IgD-negative memory B cell (primary cell): ENCODE results near the gene DBX1. TPM values are rescaled to one million over a fixed set of nuclear protein-coding genes. Genes with fewer than 3 reads are reported as not detected.

Experiments used
- H3K27ac Mint-ChIP-seq, 3 donors: one replicate each; pipeline ENCODE4 v1.8.0; 2020 to 2022; ENCODE audit warnings: mild to moderate bottlenecking in 3 of 3, mixed read lengths in 3 of 3, moderate library complexity in 1 of 3
- H3K27me3 Mint-ChIP-seq: one replicate; pipeline ENCODE4 v1.8.0; 2021; ENCODE audit warnings: mixed read lengths
- H3K36me3 Mint-ChIP-seq: one replicate; pipeline ENCODE4 v1.8.0; 2020; ENCODE audit warnings: mild to moderate bottlenecking, mixed read lengths
- H3K4me1 Mint-ChIP-seq, 3 donors: one replicate each; pipeline ENCODE4 v1.8.0; 2020 to 2022; ENCODE audit warnings: mixed read lengths in 3 of 3, mild to moderate bottlenecking in 1 of 3
- H3K4me3 Mint-ChIP-seq, 4 donors: one replicate each; pipeline ENCODE4 v1.8.0; 2020 to 2022; ENCODE audit warnings: mild to moderate bottlenecking in 4 of 4, mixed read lengths in 4 of 4, moderate library complexity in 3 of 4
- H3K9me3 Mint-ChIP-seq, 3 donors: one replicate each; pipeline ENCODE4 v1.8.0; 2020 to 2021; ENCODE audit warnings: mixed read lengths in 3 of 3, mild to moderate bottlenecking in 1 of 3
- polyA plus RNA-seq: library from polyadenylated mRNA; unstranded; fragments of 300-500 nt; fragmentation: Illumina TruSeq; gene quantifications from one replicate; pipeline ENCODE4 v1.2.3, GENCODE V29; 2021

DBX1 gene
- polyA plus RNA-seq, 1 donor from 2014 or later: not detected

DNA sequence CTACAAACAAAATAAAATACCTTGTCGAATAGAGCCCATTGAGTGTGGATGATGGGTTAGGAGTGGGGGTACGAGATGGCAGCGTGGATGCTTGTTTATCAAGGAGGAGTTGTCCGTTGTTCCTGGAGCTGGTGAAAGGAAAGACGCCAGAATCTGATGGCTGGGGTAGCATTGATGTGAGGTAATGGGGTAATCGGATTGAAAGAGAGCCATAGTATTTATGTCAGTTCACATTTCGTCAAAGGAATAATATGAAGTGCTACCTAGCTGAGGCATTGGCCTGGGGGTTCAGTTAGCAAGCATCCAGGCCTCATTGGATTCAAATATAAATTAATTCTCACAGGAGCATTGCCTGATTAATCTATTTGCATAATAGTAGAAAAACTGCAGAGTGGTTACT is 16.9 kb upstream of the DBX1 start:
- Mint-ChIP-seq H3K36me3 (no peaks in the 10 kb centered on the region), H3K4me1 (no peaks in the 10 kb centered on the region), H3K4me3 (no peak overlapping the region), H3K27me3 (peaks cover 12% of the 10 kb centered on the region), H3K27ac (no peak overlapping the region), H3K9me3 (peaks cover 0 to 8% (median 4%) of the 10 kb centered on the region in 3 donors)

DNA sequence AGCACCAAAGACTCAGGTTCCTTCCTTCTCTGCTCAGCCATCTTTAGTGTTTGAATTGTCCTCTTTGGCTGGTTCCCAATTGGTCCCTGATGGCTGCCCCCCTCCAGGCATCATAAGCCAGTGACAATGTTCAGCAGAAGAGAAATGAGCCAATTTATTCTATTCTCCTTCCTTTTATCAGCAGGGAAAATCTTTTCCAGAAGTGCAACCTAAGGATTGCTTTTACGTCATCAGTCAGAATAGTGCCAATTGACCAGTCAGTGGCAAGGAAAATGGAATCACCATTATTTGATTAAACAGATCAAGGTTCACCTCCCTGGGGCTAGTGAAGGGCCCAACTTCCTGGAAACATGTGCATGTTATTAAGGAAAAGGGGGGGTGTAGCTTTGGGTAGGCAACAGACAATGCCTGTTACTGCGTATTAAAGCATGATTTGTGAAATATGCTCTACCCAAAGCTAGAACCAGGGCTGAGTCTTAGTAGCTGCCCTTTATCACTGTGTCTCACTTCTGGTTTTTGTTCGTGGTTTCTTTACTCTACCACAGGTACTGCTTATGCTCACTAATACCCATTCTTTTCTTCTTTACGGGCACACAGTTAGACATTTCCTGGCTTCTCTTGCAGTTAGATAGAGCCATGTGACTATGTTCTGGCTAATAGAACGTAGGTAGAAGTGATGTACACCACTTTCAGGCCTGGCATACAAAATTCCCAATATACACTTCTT is 12.6 kb upstream of the DBX1 start:
- H3K27ac Mint-ChIP-seq: no peak overlapping the region
- no peak overlapping the region for H3K4me3 Mint-ChIP-seq
- H3K36me3 Mint-ChIP-seq: no peaks in the 10 kb centered on the region
- peaks cover 17% of the 10 kb centered on the region for H3K27me3 Mint-ChIP-seq
- H3K4me1 Mint-ChIP-seq: no peaks in the 10 kb centered on the region
- peaks cover 3 to 17% (median 8%) of the 10 kb centered on the region in 3 donors for H3K9me3 Mint-ChIP-seq

DNA sequence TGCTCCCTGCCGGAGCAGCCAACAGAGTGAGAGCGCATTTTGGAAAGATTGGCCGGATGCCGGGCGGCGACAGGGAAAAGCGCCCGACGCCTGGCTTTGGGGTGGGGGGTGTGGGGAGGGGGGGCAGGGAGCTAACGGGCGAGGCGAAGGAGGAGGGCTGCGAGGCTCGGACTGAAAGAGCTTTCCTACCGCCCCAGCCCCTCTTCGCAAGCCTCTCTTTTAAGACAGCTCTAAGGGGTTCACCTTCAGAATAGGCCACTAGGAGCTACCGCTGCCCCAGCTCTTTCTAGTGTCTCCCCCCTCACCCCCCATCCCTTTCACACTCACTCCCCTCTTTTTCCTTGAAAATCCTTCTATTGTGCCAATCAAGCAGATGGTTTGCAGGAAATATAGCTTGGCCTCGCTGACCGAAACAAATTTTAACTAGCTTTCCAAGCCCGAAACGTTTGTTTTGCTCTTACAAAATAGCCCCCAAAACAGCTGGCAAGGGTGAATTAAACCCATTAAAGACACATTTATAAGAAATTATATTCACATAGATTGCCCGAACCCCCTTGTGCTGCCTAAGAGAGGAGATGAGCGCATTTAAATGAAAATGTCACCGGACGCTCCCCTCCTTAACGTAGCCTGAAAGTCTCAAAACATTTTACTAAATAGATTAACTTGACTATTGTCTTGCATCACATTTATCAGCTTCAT is 3.7 kb upstream of the DBX1 start:
- Mint-ChIP-seq H3K27ac (peak overlapping the region in 1 of 3 donors; percentile 82), H3K4me3 (peak overlapping the region in 2 of 4 donors; percentile 17 to 58), H3K9me3 (peaks cover 4 to 15% (median 5%) of the 10 kb centered on the region in 3 donors), H3K27me3 (peaks cover 71% of the 10 kb centered on the region), H3K36me3 (no peaks in the 10 kb centered on the region), H3K4me1 (peaks cover 5 to 10% (median 5%) of the 10 kb centered on the region in 3 donors)

DNA sequence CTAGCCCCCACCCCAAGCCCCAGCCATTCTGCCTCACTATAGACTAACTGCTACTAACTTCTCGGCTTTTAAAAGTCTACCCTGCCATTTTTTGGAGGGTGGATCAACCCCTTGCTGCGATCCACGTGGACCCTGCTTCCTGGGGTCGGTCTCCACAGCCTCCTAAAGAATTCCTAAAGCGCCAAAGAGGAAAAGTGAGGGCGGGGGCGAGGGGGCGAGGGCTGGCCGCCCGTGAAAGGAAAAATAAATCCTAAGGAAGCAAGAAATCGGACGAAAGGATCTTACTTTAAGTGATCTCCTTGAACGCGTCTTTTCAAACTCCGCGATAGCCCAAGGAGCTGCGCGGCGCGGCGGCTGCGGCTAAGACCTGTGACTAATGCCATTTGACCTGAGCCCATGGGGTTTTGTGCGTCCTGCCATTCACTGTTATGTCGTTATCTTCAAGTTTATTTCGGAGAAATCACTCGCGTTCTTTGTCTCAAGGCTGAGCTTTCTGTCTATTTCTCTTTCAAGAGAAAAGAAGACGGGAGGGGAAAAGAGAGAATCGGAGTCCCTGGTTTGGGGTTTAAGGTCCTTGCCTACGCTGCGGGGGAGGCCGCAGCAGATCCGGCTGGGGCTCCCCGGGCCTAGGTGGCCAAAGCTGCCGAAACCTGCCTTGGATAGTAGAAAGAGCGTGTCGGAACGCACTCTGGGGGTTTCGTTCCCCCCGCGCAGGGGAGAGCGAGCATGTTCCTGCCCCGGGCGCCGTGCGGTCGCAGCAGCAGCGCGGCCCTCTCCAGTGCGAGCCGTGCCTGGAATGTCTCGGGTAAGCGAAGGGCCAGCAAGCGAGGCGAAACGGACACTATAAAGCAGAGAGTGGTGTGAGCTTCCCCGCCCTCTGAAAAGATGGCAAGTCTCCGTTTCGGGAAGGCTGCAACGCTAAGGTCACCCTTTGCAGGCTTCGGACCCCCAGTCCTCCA is 2.8 kb upstream of the DBX1 start:
- H3K4me3 Mint-ChIP-seq: peak overlapping the region; percentile 24 to 86 (median 67)
- peaks cover 5 to 17% (median 10%) of the 10 kb centered on the region in 3 donors for H3K9me3 Mint-ChIP-seq
- H3K27ac Mint-ChIP-seq: peak overlapping the region in 2 of 3 donors; percentile 78 to 82
- H3K36me3 Mint-ChIP-seq: no peaks in the 10 kb centered on the region
- H3K27me3 Mint-ChIP-seq: peaks cover 73% of the 10 kb centered on the region
- peaks cover 5 to 10% (median 7%) of the 10 kb centered on the region in 3 donors for H3K4me1 Mint-ChIP-seq

- Mint-ChIP-seq H3K4me1 (peaks cover 5 to 14% (median 7%) of the 10 kb centered on the region in 3 donors), H3K27ac (peak overlapping the region in 2 of 3 donors; percentile 75 to 84), H3K36me3 (no peaks in the 10 kb centered on the region), H3K4me3 (peak overlapping the region in 3 of 4 donors; percentile 7 to 39 (median 34)), H3K9me3 (peaks cover 3 to 17% (median 10%) of the 10 kb centered on the region in 3 donors), H3K27me3 (peaks cover 70% of the 10 kb centered on the region)
Observed at GRCh38 chr11:20161923-20162744, 1.9 kb upstream of the DBX1 start.

DNA sequence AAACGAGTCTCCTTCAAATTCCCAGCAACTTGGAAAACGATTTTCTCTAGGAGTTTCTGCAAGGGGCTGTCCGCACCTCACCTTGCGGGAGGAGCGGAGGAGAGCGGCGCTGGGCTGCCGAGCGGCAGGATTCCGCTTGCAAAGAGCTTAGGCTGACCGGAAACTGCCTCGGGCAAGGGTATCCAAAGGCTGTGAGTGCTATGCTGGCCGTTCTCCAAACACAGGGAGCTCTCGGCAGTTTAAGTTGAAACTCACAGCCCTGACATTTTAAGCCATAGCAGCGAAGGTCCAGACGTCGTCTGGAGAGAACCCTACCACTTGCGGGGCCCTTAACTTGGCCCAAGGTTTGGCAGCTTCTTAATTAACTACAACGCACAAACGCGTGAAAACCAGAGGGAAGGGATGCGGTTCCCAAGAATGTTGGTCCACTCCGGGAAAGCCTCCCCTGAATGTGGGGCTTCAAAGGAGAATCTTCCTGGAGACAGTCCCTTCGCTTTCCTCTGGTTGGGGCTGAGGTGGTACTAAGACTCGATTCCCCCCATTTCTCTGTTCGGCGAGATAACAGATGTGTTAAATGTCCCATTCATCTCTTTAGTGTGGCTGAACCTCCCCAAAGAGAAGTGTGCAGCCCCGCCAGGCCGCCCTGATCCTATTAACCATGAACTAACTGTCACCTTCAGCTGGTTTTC is 1.1 kb upstream of the DBX1 start:
- peak overlapping the region in 2 of 4 donors; percentile 26 to 43 for H3K4me3 Mint-ChIP-seq

DNA sequence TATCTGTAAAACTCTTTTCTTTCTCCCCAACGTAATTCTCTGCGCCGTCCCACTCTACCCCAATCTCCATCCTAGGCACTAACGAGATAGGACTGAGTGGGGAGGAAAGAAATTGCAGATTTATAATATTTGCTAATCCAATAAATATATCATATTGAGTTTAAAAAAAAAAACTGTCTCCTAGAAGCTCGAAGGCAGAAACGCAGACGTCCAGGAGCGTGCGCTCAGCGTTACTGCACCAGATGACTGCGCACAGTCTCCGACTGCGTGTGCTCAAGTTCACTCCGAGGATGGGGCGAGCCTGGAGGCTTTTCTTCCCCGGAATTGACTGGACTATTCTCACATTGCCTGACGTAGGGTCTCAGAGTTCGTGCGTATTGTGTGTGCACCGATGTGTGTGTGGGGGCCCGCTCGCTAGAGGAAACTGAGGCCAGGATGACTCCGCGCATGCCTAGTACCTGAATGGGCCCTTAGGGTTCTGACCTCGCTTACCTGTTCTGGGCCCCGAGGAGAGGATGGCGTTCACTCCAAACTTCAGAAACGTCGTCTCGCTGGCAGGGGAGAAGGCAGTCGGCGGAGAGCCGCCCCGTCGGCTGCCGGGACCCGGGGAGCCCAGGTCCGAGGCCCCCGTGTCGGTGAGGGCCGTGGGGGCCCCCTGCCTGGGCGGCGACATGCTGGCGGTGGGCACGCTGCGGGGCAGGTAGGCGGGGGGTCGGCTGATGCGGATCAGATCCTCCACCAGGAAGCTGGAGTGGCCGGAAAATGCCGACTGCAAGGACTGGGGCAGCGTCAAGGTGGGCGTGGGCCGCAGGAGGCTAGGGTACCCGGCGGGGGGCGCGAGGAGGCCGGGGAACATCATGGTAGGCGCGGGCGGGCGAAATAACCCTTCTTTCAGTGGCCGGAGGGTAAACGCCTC is 551 bp downstream of the DBX1 start:
- Mint-ChIP-seq H3K36me3 (no peaks in the 10 kb centered on the region), H3K4me1 (peaks cover 9 to 14% (median 13%) of the 10 kb centered on the region in 3 donors), H3K27ac (peak overlapping the region; percentile 84 to 85 (median 85)), H3K4me3 (peak overlapping the region in 1 of 4 donors; percentile 22), H3K27me3 (peaks cover 64% of the 10 kb centered on the region), H3K9me3 (peaks cover 5 to 17% (median 10%) of the 10 kb centered on the region in 3 donors)

More for the DNA sequence above, 1.1 kb upstream of the DBX1 start:
- Mint-ChIP-seq H3K36me3 (no peaks in the 10 kb centered on the region), H3K27ac (peak overlapping the region in 2 of 3 donors; percentile 75 to 84), H3K9me3 (peaks cover 3 to 17% (median 10%) of the 10 kb centered on the region in 3 donors), H3K4me1 (peaks cover 5 to 14% (median 7%) of the 10 kb centered on the region in 3 donors), H3K27me3 (peaks cover 63% of the 10 kb centered on the region)

- peak overlapping the region in 2 of 4 donors; percentile 27 to 51 for H3K4me3 Mint-ChIP-seq
- H3K27ac Mint-ChIP-seq: peak overlapping the region; percentile 84 to 85 (median 85)
- peaks cover 5 to 17% (median 10%) of the 10 kb centered on the region in 3 donors for H3K9me3 Mint-ChIP-seq
- peaks cover under 1% of the 10 kb centered on the region for H3K36me3 Mint-ChIP-seq
- H3K27me3 Mint-ChIP-seq: peaks cover 65% of the 10 kb centered on the region
- peaks cover 9 to 13% (median 11%) of the 10 kb centered on the region in 3 donors for H3K4me1 Mint-ChIP-seq
Observed at GRCh38 chr11:20158597-20159257, 1.5 kb downstream of the DBX1 start.

GRCh38 chr11:20157728-20158127 is 2.5 kb downstream of the DBX1 start:
- Mint-ChIP-seq H3K4me1 (peaks cover 4 to 7% (median 5%) of the 10 kb centered on the region in 3 donors), H3K36me3 (peaks cover 2% of the 10 kb centered on the region), H3K4me3 (peak overlapping the region in 1 of 4 donors; percentile 50), H3K27me3 (peaks cover 59% of the 10 kb centered on the region), H3K9me3 (peaks cover 5 to 19% (median 14%) of the 10 kb centered on the region in 3 donors), H3K27ac (peak overlapping the region in 2 of 3 donors; percentile 20 to 53)

- no peak overlapping the region for H3K27ac Mint-ChIP-seq
Observed at GRCh38 chr11:20156876-20157613, 3.2 kb downstream of the DBX1 start.

DNA sequence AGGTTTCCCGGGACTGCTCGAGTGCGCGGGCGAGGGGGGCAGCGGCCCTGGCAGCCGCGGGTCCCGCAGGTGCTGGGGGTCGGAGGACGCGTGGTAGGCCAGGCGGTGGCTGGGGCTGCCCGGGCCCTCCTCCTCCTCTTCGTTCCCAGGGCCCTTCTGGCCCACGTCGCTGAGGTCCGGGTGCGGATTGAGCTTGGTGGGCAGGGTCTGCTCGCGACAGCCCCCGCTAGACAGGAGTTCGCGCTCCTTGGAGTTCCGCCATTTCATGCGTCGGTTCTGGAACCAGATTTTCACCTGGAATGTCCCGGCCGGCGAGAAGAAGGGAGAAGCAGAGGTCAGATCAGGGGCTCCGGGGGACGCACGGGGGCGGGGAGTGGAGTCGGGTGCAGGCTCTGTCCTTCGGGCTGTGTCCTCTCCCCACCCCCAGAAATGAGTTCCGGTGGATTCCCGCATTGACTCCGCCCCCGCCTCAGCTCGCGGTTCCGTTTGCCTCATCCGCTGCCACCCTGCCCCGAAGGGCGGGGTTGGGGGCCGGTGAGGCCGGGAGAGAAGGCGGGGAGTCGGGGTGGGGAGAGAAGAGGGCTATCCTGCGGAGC is 3.9 kb downstream of the DBX1 start:
- H3K27ac Mint-ChIP-seq: peak overlapping the region in 1 of 3 donors; percentile 32
- H3K4me1 Mint-ChIP-seq: peaks cover 4 to 7% (median 5%) of the 10 kb centered on the region in 3 donors
- peaks cover 51% of the 10 kb centered on the region for H3K27me3 Mint-ChIP-seq
- peaks cover 2% of the 10 kb centered on the region for H3K36me3 Mint-ChIP-seq
- peaks cover 5 to 14% (median 12%) of the 10 kb centered on the region in 3 donors for H3K9me3 Mint-ChIP-seq
- peak overlapping the region in 3 of 4 donors; percentile 65 to 72 (median 67) for H3K4me3 Mint-ChIP-seq

More at GRCh38 chr11:20156876-20157613, 3.2 kb downstream of the DBX1 start:
- peaks cover 2% of the 10 kb centered on the region for H3K36me3 Mint-ChIP-seq
- H3K4me3 Mint-ChIP-seq: peak overlapping the region; percentile 50 to 89 (median 79)
- H3K9me3 Mint-ChIP-seq: peaks cover 5 to 15% (median 14%) of the 10 kb centered on the region in 3 donors
- H3K27me3 Mint-ChIP-seq: peaks cover 53% of the 10 kb centered on the region
- peaks cover 4 to 7% (median 5%) of the 10 kb centered on the region in 3 donors for H3K4me1 Mint-ChIP-seq
